OCI-LY1 (cell line): Measurements from ENCODE around the gene PLEKHF1.

Experiments used
- H2AFZ ChIP-seq: fragments of 200-600 bp; sonication (generic), shearing (Covaris generic); 2 replicates; pipeline ENCODE4 v1.6.0; 2014; ENCODE audit warnings: antibody characterized with exemption, mild to moderate bottlenecking, low read length
- H3F3A ChIP-seq: fragments of 200-600 bp; sonication (generic), shearing (Covaris generic); 2 replicates; pipeline ENCODE4 v1.6.0; 2014; ENCODE audit warnings: mild to moderate bottlenecking, antibody characterized with exemption, low read length, moderate library complexity; ENCODE audit not compliant: insufficient read depth
- H3K27ac ChIP-seq: fragments of 200-600 bp; sonication (generic); 2 replicates; pipeline ENCODE4 v1.5.1; 2014; ENCODE audit warnings: low read length, mixed run types, mild to moderate bottlenecking, low read depth; ENCODE audit not compliant: poor library complexity, severe bottlenecking
- H3K27me3 ChIP-seq: fragments of 200-600 bp; sonication (generic); 2 replicates; pipeline ENCODE4 v1.6.0; 2014; ENCODE audit warnings: antibody characterized with exemption, mild to moderate bottlenecking, low read length, moderate library complexity; ENCODE audit not compliant: insufficient read depth
- H3K36me3 ChIP-seq: fragments of 200-600 bp; sonication (generic); 2 replicates; pipeline ENCODE4 v1.6.1; 2014; ENCODE audit warnings: mild to moderate bottlenecking, antibody characterized with exemption, low read length, moderate library complexity, mixed read lengths; ENCODE audit not compliant: insufficient read depth
- H3K4me1 ChIP-seq: fragments of 200-600 bp; sonication (generic); 2 replicates; pipeline ENCODE4 v1.5.1; 2014; ENCODE audit warnings: mild to moderate bottlenecking, low read length, moderate library complexity; ENCODE audit not compliant: insufficient read depth, severe bottlenecking
- H3K4me2 ChIP-seq: fragments of 200-600 bp; sonication (generic), shearing (Covaris generic); 2 replicates; pipeline ENCODE4 v1.6.1; 2014; ENCODE audit warnings: low read length
- H3K4me3 ChIP-seq: fragments of 200-600 bp; sonication (generic); 2 replicates; pipeline ENCODE4 v1.5.1; 2014; ENCODE audit warnings: low read length, low read depth, mild to moderate bottlenecking, mixed read lengths; ENCODE audit not compliant: poor library complexity, severe bottlenecking
- H3K79me2 ChIP-seq: fragments of 200-600 bp; shearing (Covaris generic); 2 replicates; pipeline ENCODE4 v1.6.1; 2016; ENCODE audit warnings: mixed run types, low read length, mixed read lengths; ENCODE audit not compliant: insufficient read depth
- H3K9ac ChIP-seq: fragments of 200-600 bp; sonication (generic), shearing (Covaris generic); 2 replicates; pipeline ENCODE4 v1.6.1; 2014; ENCODE audit warnings: mild to moderate bottlenecking, low read length, mixed read lengths
- H3K9me2 ChIP-seq: fragments of 200-600 bp; sonication (generic), shearing (Covaris generic); 2 replicates; pipeline ENCODE4 v1.6.1; 2014; ENCODE audit warnings: low read depth, mild to moderate bottlenecking, low read length, mixed read lengths
- H3K9me3 ChIP-seq: fragments of 200-600 bp; shearing (Covaris generic); 2 replicates; pipeline ENCODE4 v1.6.1; 2014; ENCODE audit warnings: low read length, mixed read lengths
- H4K20me1 ChIP-seq: fragments of 200-600 bp; sonication (generic), shearing (Covaris generic); 2 replicates; pipeline ENCODE4 v1.6.0; 2016; ENCODE audit warnings: mild to moderate bottlenecking, low read length; ENCODE audit not compliant: insufficient read depth
- CTCF ChIP-seq: fragments of 200-600 bp; sonication (generic), shearing (Covaris generic); IDR thresholded peaks from 2 replicates; pipeline ENCODE4 v1.5.1; 2017; ENCODE audit warnings: mild to moderate bottlenecking, antibody characterized with exemption, low read length, moderate library complexity, mixed read lengths
- EZH2 ChIP-seq: fragments of 200-600 bp; sonication (generic), shearing (Covaris generic); IDR thresholded peaks from 2 replicates; pipeline ENCODE4 v1.8.0; 2017; ENCODE audit warnings: borderline replicate concordance, mixed run types, mild to moderate bottlenecking, antibody characterized with exemption, low read length, moderate library complexity, mixed read lengths

The PLEKHF1 gene

GRCh38 chr19:29696565-29696846 lies 31.2 kb downstream of the PLEKHF1 start:
- TF ChIP-seq CTCF (no peak), EZH2 (no peak)
- no peaks in the 10 kb centered on the region for H3K36me3 ChIP-seq
- no peaks in the 10 kb centered on the region for H4K20me1 ChIP-seq

GRCh38 chr19:29697523-29698261 lies 32.4 kb downstream of the PLEKHF1 start:
- H3K4me2 ChIP-seq = no peak overlapping the region
- no peaks in the 10 kb centered on the region for H3K79me2 ChIP-seq
- no peaks in the 10 kb centered on the region for H3K27me3 ChIP-seq
- no peaks in the 10 kb centered on the region for H3K36me3 ChIP-seq
- no peak for TF ChIP-seq CTCF
- no peak for TF ChIP-seq EZH2
- no peak overlapping the region for H3K4me3 ChIP-seq
- H3K9me3 ChIP-seq = no peaks in the 10 kb centered on the region
- no peak overlapping the region for H3K9ac ChIP-seq
- H3K27ac ChIP-seq = no peak overlapping the region
- H2AFZ ChIP-seq = no peak overlapping the region
- H3K4me1 ChIP-seq = no peaks in the 10 kb centered on the region
- H3K9me2 ChIP-seq = no peaks in the 10 kb centered on the region
- H3F3A ChIP-seq = no peaks in the 10 kb centered on the region
- H4K20me1 ChIP-seq = no peaks in the 10 kb centered on the region

More at GRCh38 chr19:29696565-29696846, 31.2 kb downstream of the PLEKHF1 start:
- Histone ChIP-seq H3F3A (no peaks in the 10 kb centered on the region), H3K4me1 (no peaks in the 10 kb centered on the region), H3K27me3 (no peaks in the 10 kb centered on the region), H3K4me2 (no peak overlapping the region), H3K9me2 (no peaks in the 10 kb centered on the region), H3K79me2 (no peaks in the 10 kb centered on the region), H3K9ac (no peak overlapping the region), H3K9me3 (no peaks in the 10 kb centered on the region), H3K27ac (no peak overlapping the region), H3K4me3 (no peak overlapping the region), H2AFZ (no peak overlapping the region)

GRCh38 chr19:29699861-29700260 lies 34.6 kb downstream of the PLEKHF1 start:
- no peaks in the 10 kb centered on the region for H4K20me1 ChIP-seq

More at GRCh38 chr19:29699861-29700260, 34.6 kb downstream of the PLEKHF1 start:
- Histone ChIP-seq H3K9me3 (no peaks in the 10 kb centered on the region), H3K36me3 (peaks cover 5% of the 10 kb centered on the region), H3K27ac (no peak overlapping the region), H3K27me3 (no peaks in the 10 kb centered on the region), H3K4me1 (no peaks in the 10 kb centered on the region), H3K9me2 (no peaks in the 10 kb centered on the region), H3K79me2 (no peaks in the 10 kb centered on the region), H2AFZ (no peak overlapping the region), H3F3A (no peaks in the 10 kb centered on the region), H3K4me2 (no peak overlapping the region), H3K9ac (no peak overlapping the region), H3K4me3 (no peak overlapping the region)
- TF ChIP-seq CTCF (no peak), EZH2 (no peak)
